PC-3 (cell line): Measurements from ENCODE around the gene WNK1. TPM values are rescaled to one million over a fixed set of nuclear protein-coding genes. Genes with fewer than 3 reads are reported as not detected.

ENCODE experiments used
- ATAC-seq: fragments of 200-7000 bp; cut with Tn5 transposase; 2 replicates; pipeline ENCODE4 v1.9.1; 2020; ENCODE audit warnings: mild to moderate bottlenecking, moderate library complexity
- BruUV-seq: library from RNA; stranded (reverse); fragments of 400-500 nt; replicated peaks from 2 replicates; lab custom pipeline; 2021; lab: Mats Ljungman, UMichigan
- CTCF ChIA-PET: fragments of 300-600 bp; sonication (Branson Sonifier 250); formaldehyde crosslinking; loops from one replicate; lab custom pipeline; 2022; ENCODE audit warnings: antibody characterized with exemption; lab: Charles Lee
- POLR2A ChIA-PET: fragments of 300-600 bp; sonication (Branson Sonifier 250); formaldehyde crosslinking; loops from one replicate; lab custom pipeline; 2022; ENCODE audit warnings: antibody characterized with exemption; ENCODE audit not compliant: unreplicated experiment; lab: Charles Lee
- DNase-seq: peaks from one replicate; pipeline ENCODE4 v3.0.0-alpha.2; 2015
- H2AFZ ChIP-seq: fragments of 300-600 bp; sonication (generic); 2 replicates; pipeline ENCODE4 v1.6.0; 2016; ENCODE audit warnings: antibody characterized with exemption, low read length
- H3F3A ChIP-seq: fragments of 300-600 bp; sonication (generic); one replicate; pipeline ENCODE4 v1.6.0; 2017; ENCODE audit warnings: antibody characterized with exemption, low read length, control low read depth, mild to moderate bottlenecking; ENCODE audit not compliant: unreplicated experiment
- H3K27ac ChIP-seq: fragments of 300-600 bp; sonication (generic); 2 replicates; pipeline ENCODE4 v1.5.1; 2016; ENCODE audit warnings: mild to moderate bottlenecking, low read length
- H3K27me3 ChIP-seq: fragments of 300-600 bp; sonication (generic); 2 replicates; pipeline ENCODE4 v1.6.1; 2016; ENCODE audit warnings: low read length, mixed read lengths
- H3K36me3 ChIP-seq: fragments of 300-600 bp; sonication (generic); 2 replicates; pipeline ENCODE4 v1.6.1; 2016; ENCODE audit warnings: low read depth, mixed run types, low read length, mixed read lengths
- H3K4me1 ChIP-seq: fragments of 300-600 bp; sonication (generic); 2 replicates; pipeline ENCODE4 v1.5.1; 2016; ENCODE audit warnings: low read length; ENCODE audit not compliant: insufficient read depth
- H3K4me2 ChIP-seq: fragments of 300-600 bp; sonication (generic); 2 replicates; pipeline ENCODE4 v1.6.0; 2016; ENCODE audit warnings: low read length
- H3K4me3 ChIP-seq: fragments of 300-600 bp; sonication (generic); 2 replicates; pipeline ENCODE4 v1.5.1; 2016; ENCODE audit warnings: mild to moderate bottlenecking, low read length, mixed read lengths
- H3K79me2 ChIP-seq: fragments of 300-600 bp; sonication (generic); 2 replicates; pipeline ENCODE4 v1.6.1; 2017; ENCODE audit warnings: low read length, mixed read lengths
- H3K9ac ChIP-seq: fragments of 300-600 bp; sonication (generic); 2 replicates; pipeline ENCODE4 v1.6.0; 2016; ENCODE audit warnings: mild to moderate bottlenecking, low read length
- H3K9me2 ChIP-seq: fragments of 300-600 bp; sonication (generic); replicated peaks from 2 replicates; pipeline ENCODE4 v1.6.1; 2016; ENCODE audit warnings: mixed run types, low read length, mixed read lengths
- H3K9me3 ChIP-seq: fragments of 300-600 bp; sonication (generic); 2 replicates; pipeline ENCODE4 v1.6.1; 2016; ENCODE audit warnings: low read length, mixed read lengths
- H4K20me1 ChIP-seq: fragments of 300-600 bp; sonication (generic); 2 replicates; pipeline ENCODE4 v1.6.1; 2016; ENCODE audit warnings: low read length, mixed read lengths
- EZH2 ChIP-seq: fragments of 300-600 bp; sonication (generic); IDR thresholded peaks from one replicate; pipeline ENCODE4 v1.6.1; 2017; ENCODE audit warnings: antibody characterized with exemption, mild to moderate bottlenecking, low read length; ENCODE audit not compliant: unreplicated experiment
- EZH2phosphoT487 ChIP-seq: fragments of 300-600 bp; sonication (generic); IDR thresholded peaks from 2 replicates; pipeline ENCODE4 v1.6.1; 2018; ENCODE audit warnings: mild to moderate bottlenecking, antibody characterized with exemption, low read length, borderline replicate concordance
- intact Hi-C: fragments of 100-400 bp; cut with micrococcal nuclease; formaldehyde crosslinking; loops from 2 replicates; pipeline ENCODE4 v1.9.0; 2023
- total RNA-seq: library from RNA; depleted of rRNA; stranded (reverse); fragments of >200 nt; gene quantifications from 2 replicates; pipeline ENCODE4 v1.2.3, GENCODE V29; 2014
- TF ChIP-seq, protein P1 (sequence below): fragments of 300-600 bp; sonication (generic); conservative IDR thresholded peaks from 2 replicates; pipeline ENCODE4 v1.5.1; 2017; ENCODE audit warnings: antibody characterized with exemption, low read depth, mild to moderate bottlenecking, low read length

The WNK1 gene
- total RNA-seq, 1 experiment from 2014 or later, result 44.5 TPM

DNA sequence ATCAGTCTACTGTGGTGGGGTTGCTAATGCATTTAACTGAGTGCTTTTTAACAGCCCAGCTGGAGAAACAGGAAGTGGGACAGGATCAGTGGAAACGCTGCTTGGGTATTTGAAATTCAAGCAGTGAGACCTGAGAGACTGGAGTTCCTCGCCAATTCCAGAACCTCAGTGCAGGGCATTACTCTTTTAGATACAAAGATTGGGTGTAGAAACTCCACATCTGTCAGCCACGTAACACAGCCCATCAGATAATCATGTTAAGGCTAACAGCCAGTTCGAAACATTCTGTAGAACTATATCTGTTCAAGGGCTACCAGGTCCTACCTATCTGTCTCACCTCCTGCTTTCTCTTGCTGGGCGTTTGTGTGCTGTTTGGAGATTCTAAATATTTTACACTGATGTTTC, 151.6 kb downstream of the WNK1 start:
- H3K27ac ChIP-seq, result no peak overlapping the region
- H3K4me1 ChIP-seq, result no peaks in the 10 kb centered on the region; the same call in 1 of the 2 replicates
- H2AFZ ChIP-seq, result no peak overlapping the region
- TF ChIP-seq EZH2phosphoT487, result no peak
- TF ChIP-seq EZH2, result no peak
- TF ChIP-seq, protein P1, sequence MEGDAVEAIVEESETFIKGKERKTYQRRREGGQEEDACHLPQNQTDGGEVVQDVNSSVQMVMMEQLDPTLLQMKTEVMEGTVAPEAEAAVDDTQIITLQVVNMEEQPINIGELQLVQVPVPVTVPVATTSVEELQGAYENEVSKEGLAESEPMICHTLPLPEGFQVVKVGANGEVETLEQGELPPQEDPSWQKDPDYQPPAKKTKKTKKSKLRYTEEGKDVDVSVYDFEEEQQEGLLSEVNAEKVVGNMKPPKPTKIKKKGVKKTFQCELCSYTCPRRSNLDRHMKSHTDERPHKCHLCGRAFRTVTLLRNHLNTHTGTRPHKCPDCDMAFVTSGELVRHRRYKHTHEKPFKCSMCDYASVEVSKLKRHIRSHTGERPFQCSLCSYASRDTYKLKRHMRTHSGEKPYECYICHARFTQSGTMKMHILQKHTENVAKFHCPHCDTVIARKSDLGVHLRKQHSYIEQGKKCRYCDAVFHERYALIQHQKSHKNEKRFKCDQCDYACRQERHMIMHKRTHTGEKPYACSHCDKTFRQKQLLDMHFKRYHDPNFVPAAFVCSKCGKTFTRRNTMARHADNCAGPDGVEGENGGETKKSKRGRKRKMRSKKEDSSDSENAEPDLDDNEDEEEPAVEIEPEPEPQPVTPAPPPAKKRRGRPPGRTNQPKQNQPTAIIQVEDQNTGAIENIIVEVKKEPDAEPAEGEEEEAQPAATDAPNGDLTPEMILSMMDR, result no peak
- H3K79me2 ChIP-seq, result no peaks in the 10 kb centered on the region
- H4K20me1 ChIP-seq, result no peaks in the 10 kb centered on the region
- H3K4me3 ChIP-seq, result no peak overlapping the region
- H3K4me2 ChIP-seq, result no peak overlapping the region
- H3K9me3 ChIP-seq, result no peaks in the 10 kb centered on the region
- H3K36me3 ChIP-seq, result peaks cover 45% of the 10 kb centered on the region
- ATAC-seq (no peak), DNase-seq (no peak)
- H3K9ac ChIP-seq, result no peak overlapping the region
- no peaks in the 10 kb centered on the region for H3F3A ChIP-seq
- CTCF ChIA-PET, result no interaction called here
- intact Hi-C loops, result no loop called here
- BruUV-seq, result no TSS peak
- H3K9me2 ChIP-seq, result no peaks in the 10 kb centered on the region
- POLR2A ChIA-PET, result no interaction called here
- H3K27me3 ChIP-seq, result no peaks in the 10 kb centered on the region

GRCh38 chr12:905261-906031, 153.1 kb downstream of the WNK1 start:
- CTCF ChIA-PET, result no interaction called here
- POLR2A ChIA-PET, result no interaction called here

More at GRCh38 chr12:905261-906031, 153.1 kb downstream of the WNK1 start:
- no peak for DNase-seq
- Histone ChIP-seq H3K9ac (no peak overlapping the region), H3K27me3 (no peaks in the 10 kb centered on the region), H3K79me2 (no peaks in the 10 kb centered on the region), H3K4me2 (no peak overlapping the region), H3K9me3 (no peaks in the 10 kb centered on the region), H3K4me3 (no peak overlapping the region), H3K9me2 (no peaks in the 10 kb centered on the region), H3K4me1 (no peaks in the 10 kb centered on the region; the same call in 1 of the 2 replicates), H4K20me1 (no peaks in the 10 kb centered on the region), H2AFZ (no peak overlapping the region), H3K27ac (no peak overlapping the region), H3K36me3 (peaks cover 50% of the 10 kb centered on the region), H3F3A (no peaks in the 10 kb centered on the region)
- no peak for ATAC-seq
- intact Hi-C loops, result no loop called here
- no TSS peak for BruUV-seq
- TF ChIP-seq, protein P1, result no peak
- TF ChIP-seq EZH2phosphoT487, result no peak
- TF ChIP-seq EZH2, result no peak
